Glutamatergic neuron (in vitro differentiated cells): ENCODE results near the gene MAST4. TPM values are rescaled to one million over a fixed set of nuclear protein-coding genes. Genes with fewer than 3 reads are reported as not detected.

Source experiments
- DNase-seq: peaks from one replicate; pipeline ENCODE4 v3.0.0; 2022
- H3K27ac Mint-ChIP-seq: one replicate; pipeline ENCODE4 v1.8.0; 2020; ENCODE audit warnings: mild to moderate bottlenecking, mixed read lengths, inconsistent platforms; ENCODE audit not compliant: unreplicated experiment
- H3K27me3 Mint-ChIP-seq: one replicate; pipeline ENCODE4 v1.8.0; 2020; ENCODE audit warnings: mild to moderate bottlenecking, moderate library complexity, mixed read lengths, inconsistent platforms; ENCODE audit not compliant: unreplicated experiment
- H3K36me3 Mint-ChIP-seq: one replicate; pipeline ENCODE4 v1.8.0; 2020; ENCODE audit warnings: mild to moderate bottlenecking, mixed read lengths, inconsistent platforms; ENCODE audit not compliant: unreplicated experiment
- H3K4me1 Mint-ChIP-seq: one replicate; pipeline ENCODE4 v1.8.0; 2020; ENCODE audit warnings: mild to moderate bottlenecking, low read depth, mixed read lengths, inconsistent platforms; ENCODE audit not compliant: unreplicated experiment
- H3K4me3 Mint-ChIP-seq: one replicate; pipeline ENCODE4 v1.8.0; 2020; ENCODE audit warnings: mild to moderate bottlenecking, mixed read lengths, inconsistent platforms; ENCODE audit not compliant: unreplicated experiment
- H3K9me3 Mint-ChIP-seq: one replicate; pipeline ENCODE4 v1.8.0; 2020; ENCODE audit warnings: mild to moderate bottlenecking, moderate library complexity, mixed read lengths, inconsistent platforms; ENCODE audit not compliant: unreplicated experiment
- CTCF ChIP-seq: fragments of 200-600 bp; sonication (generic); IDR thresholded peaks from one replicate; pipeline ENCODE4 v1.5.0; 2021; ENCODE audit not compliant: partially characterized antibody, unreplicated experiment
- total RNA-seq: library from RNA; stranded (reverse); fragmentation: NEBNext Ultra II Directional; extraction: Animal tissue kit (Norgen Biotek cat#: 25700); gene quantifications from one replicate; pipeline ENCODE4 v1.2.1, GENCODE V29; 2021; ENCODE audit not compliant: unreplicated experiment

Gene MAST4
- total RNA-seq, 1 donor from 2014 or later = 11.5 TPM

GRCh38 chr5:67028371-67028770 is 432.2 kb downstream of the MAST4 start:
- DNase-seq = no peak
- no peak for TF ChIP-seq CTCF
- no peaks in the 10 kb centered on the region for H3K36me3 Mint-ChIP-seq
- H3K27me3 Mint-ChIP-seq = no peaks in the 10 kb centered on the region
- no peak overlapping the region for H3K27ac Mint-ChIP-seq
- H3K4me1 Mint-ChIP-seq = peaks cover 2% of the 10 kb centered on the region
- no peak overlapping the region for H3K4me3 Mint-ChIP-seq
- H3K9me3 Mint-ChIP-seq = no peaks in the 10 kb centered on the region

GRCh38 chr5:67028941-67029340 is 432.7 kb downstream of the MAST4 start:
- Mint-ChIP-seq H3K27ac (no peak overlapping the region), H3K9me3 (no peaks in the 10 kb centered on the region), H3K4me3 (no peak overlapping the region), H3K27me3 (no peaks in the 10 kb centered on the region), H3K4me1 (peaks cover 2% of the 10 kb centered on the region), H3K36me3 (no peaks in the 10 kb centered on the region)
- TF ChIP-seq CTCF = no peak
- DNase-seq = no peak

- Mint-ChIP-seq H3K36me3 (no peaks in the 10 kb centered on the region), H3K27ac (no peak overlapping the region), H3K4me3 (no peak overlapping the region), H3K9me3 (no peaks in the 10 kb centered on the region), H3K4me1 (peaks cover 2% of the 10 kb centered on the region), H3K27me3 (no peaks in the 10 kb centered on the region)
- no peak for DNase-seq
- no peak for TF ChIP-seq CTCF
Measured at GRCh38 chr5:67029481-67029880, 433.3 kb downstream of the MAST4 start.

- H3K4me3 Mint-ChIP-seq = no peak overlapping the region
- H3K27ac Mint-ChIP-seq = no peak overlapping the region
- TF ChIP-seq CTCF = no peak
Measured at GRCh38 chr5:67030289-67031056, 434.3 kb downstream of the MAST4 start.

GRCh38 chr5:67031057-67031443 is 434.9 kb downstream of the MAST4 start:
- Mint-ChIP-seq H3K36me3 (no peaks in the 10 kb centered on the region), H3K9me3 (no peaks in the 10 kb centered on the region), H3K27me3 (peaks cover 1% of the 10 kb centered on the region), H3K4me1 (peaks cover 2% of the 10 kb centered on the region), H3K27ac (no peak overlapping the region), H3K4me3 (no peak overlapping the region)
- no peak for DNase-seq
- TF ChIP-seq CTCF = no peak

More at GRCh38 chr5:67030289-67031056, 434.3 kb downstream of the MAST4 start:
- no peak for DNase-seq
- H3K27me3 Mint-ChIP-seq = no peaks in the 10 kb centered on the region
- peaks cover 2% of the 10 kb centered on the region for H3K4me1 Mint-ChIP-seq
- no peaks in the 10 kb centered on the region for H3K36me3 Mint-ChIP-seq
- H3K9me3 Mint-ChIP-seq = no peaks in the 10 kb centered on the region
